ENCODE data around the gene RAD1. TPM values are rescaled to one million over a fixed set of nuclear protein-coding genes. Genes with fewer than 3 reads are reported as not detected.

Gene RAD1
- total RNA-seq, 2 donors from 2014 or later, result 8.9 to 15.1 TPM

- no peak for ATAC-seq (ENCODE audit: insufficient number of reproducible peaks, low FRiP score, low read depth)
Observed at GRCh38 chr5:34944460-34945047, 29.2 kb upstream of the RAD1 start.

GRCh38 chr5:34944044-34944443 is 28.7 kb upstream of the RAD1 start:
- peaks cover 35% of the 10 kb centered on the region for H3K36me3 ChIP-seq
- DNase-seq (ENCODE audit: low spot score) (no peak), ATAC-seq (ENCODE audit: insufficient number of reproducible peaks, low FRiP score, low read depth) (no peak)
- no peaks in the 10 kb centered on the region for H3K4me1 ChIP-seq (ENCODE audit: control insufficient read depth in 1 of 2, low read depth in 2 of 2)
- H3K4me3 ChIP-seq, result no peak overlapping the region
- H3K27me3 ChIP-seq (replicated peaks; ENCODE audit: insufficient read depth), result no peaks in the 10 kb centered on the region
- no peak for TF ChIP-seq CTCF (IDR thresholded peaks at IDR 0.05)
- no peaks in the 10 kb centered on the region for H3K9me3 ChIP-seq
- no peak overlapping the region for H3K27ac ChIP-seq

More at GRCh38 chr5:34944460-34945047, 29.2 kb upstream of the RAD1 start:
- no peak for TF ChIP-seq CTCF (IDR thresholded peaks at IDR 0.05)
- Histone ChIP-seq H3K36me3 (peaks cover 35% of the 10 kb centered on the region), H3K27me3 (replicated peaks; ENCODE audit: insufficient read depth) (no peaks in the 10 kb centered on the region), H3K9me3 (no peaks in the 10 kb centered on the region), H3K4me1 (ENCODE audit: control insufficient read depth in 1 of 2, low read depth in 2 of 2) (no peaks in the 10 kb centered on the region), H3K4me3 (no peak overlapping the region), H3K27ac (no peak overlapping the region)
- DNase-seq (ENCODE audit: low spot score), result no peak

- Histone ChIP-seq H3K27me3 (replicated peaks; ENCODE audit: insufficient read depth) (no peaks in the 10 kb centered on the region), H3K27ac (no peak overlapping the region), H3K4me1 (ENCODE audit: control insufficient read depth in 1 of 2, low read depth in 2 of 2) (no peaks in the 10 kb centered on the region), H3K36me3 (peaks cover 54% of the 10 kb centered on the region), H3K4me3 (no peak overlapping the region), H3K9me3 (no peaks in the 10 kb centered on the region)
- DNase-seq (ENCODE audit: low spot score), result no peak
- no peak for TF ChIP-seq CTCF (IDR thresholded peaks at IDR 0.05)
- no peak for ATAC-seq (ENCODE audit: insufficient number of reproducible peaks, low FRiP score, low read depth)
Observed at GRCh38 chr5:34941936-34942335, 26.6 kb upstream of the RAD1 start.

- H3K4me1 ChIP-seq (ENCODE audit: control insufficient read depth in 1 of 2, low read depth in 2 of 2), result peaks cover 12 to 25% of the 10 kb centered on the region in 2 donors
- H3K36me3 ChIP-seq, result peaks cover 13% of the 10 kb centered on the region
- ATAC-seq (ENCODE audit: insufficient number of reproducible peaks, low FRiP score, low read depth) (no peak), DNase-seq (ENCODE audit: low spot score) (no peak)
- H3K27me3 ChIP-seq (replicated peaks; ENCODE audit: insufficient read depth), result no peaks in the 10 kb centered on the region
- H3K4me3 ChIP-seq, result no peak overlapping the region
- no peak for TF ChIP-seq CTCF (IDR thresholded peaks at IDR 0.05)
- H3K9me3 ChIP-seq, result no peaks in the 10 kb centered on the region
- H3K27ac ChIP-seq, result no peak overlapping the region
Observed at GRCh38 chr5:34932947-34933346, 17.6 kb upstream of the RAD1 start.

- H3K4me3 ChIP-seq, result peak overlapping the region; percentile 81
- H3K4me1 ChIP-seq (ENCODE audit: control insufficient read depth in 1 of 2, low read depth in 2 of 2), result peaks cover 12 to 25% of the 10 kb centered on the region in 2 donors
- TF ChIP-seq CTCF (IDR thresholded peaks at IDR 0.05), result no peak
- no peak for ATAC-seq (ENCODE audit: insufficient number of reproducible peaks, low FRiP score, low read depth)
- peak overlapping the region in 1 of 2 donors; percentile 88 for H3K27ac ChIP-seq
- peaks cover 7% of the 10 kb centered on the region for H3K36me3 ChIP-seq
- H3K9me3 ChIP-seq, result no peaks in the 10 kb centered on the region
- DNase-seq (ENCODE audit: low spot score), result no peak
- no peaks in the 10 kb centered on the region for H3K27me3 ChIP-seq (replicated peaks; ENCODE audit: insufficient read depth)
Observed at GRCh38 chr5:34930870-34931269, 15.6 kb upstream of the RAD1 start.

All from thoracic aorta (tissue), 2 donors.